GM12878 (cell line): ENCODE measurements around the gene CACTIN. TPM values are rescaled to one million over a fixed set of nuclear protein-coding genes. Genes with fewer than 3 reads are reported as not detected.
"Not testable (repeated sequence)": the region's sequence is repeated elsewhere in the genome, so short reads cannot be mapped to it uniquely, and the experiment has no call there.

Experiments used
- ATAC-seq: fragments of 200-7000 bp; cut with Tn5 transposase; 3 replicates; pipeline ENCODE4 v1.9.1; 2020; ENCODE audit warnings: mild to moderate bottlenecking, moderate library complexity
- BruUV-seq: library from RNA; stranded (reverse); fragments of 400-500 nt; replicated peaks from 2 replicates; lab custom pipeline; 2021; lab: Mats Ljungman, UMichigan
- CTCF ChIA-PET: fragments of 300-600 bp; sonication (Branson Sonifier 250); formaldehyde crosslinking; extraction: SDS; loops from one replicate; lab custom pipeline; 2021; ENCODE audit warnings: inconsistent platforms; lab: Yijun Ruan, JAX
- POLR2A ChIA-PET: fragments of 350-600 bp; formaldehyde crosslinking; extraction: SDS; loops from one replicate; lab custom pipeline; 2021; ENCODE audit warnings: inconsistent platforms; lab: Charles Lee
- RAD21 ChIA-PET: fragments of 300-600 bp; sonication (Branson Sonifier 250); formaldehyde crosslinking; loops from one replicate; lab custom pipeline; 2023; ENCODE audit warnings: antibody characterized with exemption; ENCODE audit not compliant: unreplicated experiment; lab: Charles Lee
- SMC1A ChIA-PET: fragments of 300-600 bp; sonication (Branson Sonifier 250); formaldehyde crosslinking; loops from one replicate; lab custom pipeline; 2023; ENCODE audit not compliant: unreplicated experiment, uncharacterized antibody; lab: Charles Lee
- DNase-seq: peaks from one replicate; pipeline ENCODE4 v3.0.0-alpha.2; 2011; ENCODE audit warnings: low read depth, low spot score
- FAIRE-seq: peaks from 3 replicates; lab custom pipeline; 2011; peaks lifted over from hg19 to GRCh38; lab: Jason Lieb, UNC
- H2AFZ ChIP-seq: 2 replicates; pipeline ENCODE4 v1.6.0; 2011; ENCODE audit warnings: low read depth, low read length, control low read depth; ENCODE audit not compliant: control insufficient read depth
- H3K27ac ChIP-seq: 2 replicates; pipeline ENCODE4 v1.5.1; 2011; ENCODE audit warnings: control low read depth; ENCODE audit not compliant: control insufficient read depth, insufficient read depth
- H3K27me3 ChIP-seq, 2 experiments: replicated peaks in 1 of 2; 2 replicates each; pipeline versions ENCODE4 v1.6.0 to v1.6.1; 2011; ENCODE audit warnings: low read length in 1 of 2; ENCODE audit not compliant: control insufficient read depth in 2 of 2, insufficient read depth in 2 of 2
- H3K36me3 ChIP-seq, 2 experiments: 2 replicates each; pipeline ENCODE4 v1.5.1; 2011; ENCODE audit warnings: low read length in 1 of 2; ENCODE audit not compliant: control insufficient read depth in 2 of 2, insufficient read depth in 2 of 2
- H3K4me1 ChIP-seq: 2 replicates; pipeline ENCODE4 v1.6.1; 2011; ENCODE audit warnings: mild to moderate bottlenecking, low read length, moderate library complexity, mixed read lengths; ENCODE audit not compliant: control insufficient read depth, insufficient read depth
- H3K4me2 ChIP-seq: 2 replicates; pipeline ENCODE4 v1.6.0; 2011; ENCODE audit warnings: control low read depth; ENCODE audit not compliant: control insufficient read depth, insufficient read depth
- H3K4me3 ChIP-seq: fragments of 200-600 bp; sonication (generic); 2 replicates; pipeline ENCODE4 v1.5.1; 2016
- H3K79me2 ChIP-seq: 2 replicates; pipeline ENCODE4 v1.6.0; 2011; ENCODE audit warnings: low read length; ENCODE audit not compliant: control insufficient read depth, insufficient read depth
- H3K9ac ChIP-seq: 2 replicates; pipeline ENCODE4 v1.8.0; 2011; ENCODE audit warnings: low read length, control low read depth, mixed read lengths; ENCODE audit not compliant: control insufficient read depth, insufficient read depth
- H3K9me3 ChIP-seq: replicated peaks from 3 replicates; pipeline ENCODE4 v1.5.1; 2011; ENCODE audit warnings: mild to moderate bottlenecking, low read length; ENCODE audit not compliant: control insufficient read depth, insufficient read depth
- H4K20me1 ChIP-seq: 2 replicates; pipeline ENCODE4 v1.6.0; 2011; ENCODE audit not compliant: control insufficient read depth, insufficient read depth
- WGBS: methylation state at CpG from one replicate; pipeline ENCODE4 v1.1.6; 2016; ENCODE audit warnings: low lambda C conversion rate; ENCODE audit not compliant: insufficient replicate concordance, insufficient coverage; ENCODE audit errors: missing lambda C conversion rate; 5-methylcytosine and 5-hydroxymethylcytosine counted together
- in situ Hi-C: fragments of 300-500 bp; cut with MboI; formaldehyde crosslinking; loops from 9 replicates; pipeline ENCODE4 v1.14.3; 2018; ENCODE audit warnings: mixed read lengths
- intact Hi-C: fragments of 100-400 bp; cut with micrococcal nuclease; formaldehyde crosslinking; loops from one replicate; pipeline ENCODE4 v1.14.2; 2022; ENCODE audit not compliant: unreplicated experiment
- polyA plus RNA-seq, 11 experiments: library from polyadenylated mRNA; depleted of rRNA in 4 of 11; unstranded in 6 of 11; stranded (reverse) in 5 of 11; fragments of >200 nt; fragmentation: Nextera tagmentation in 4 of 11; fragmentation: Illumina TruSeq in 1 of 11; extraction: Ambion mirVana in 4 of 11; extraction: Trizol in 1 of 11; gene quantifications; 1 replicate in 1 of 11; 2 replicates in 10 of 11; pipeline versions ENCODE4 v1.2.1 to v1.2.3, GENCODE V29; 2011 to 2016; ENCODE audit warnings: inconsistent platforms in 2 of 11, missing spikeins in 2 of 11, low read depth in 1 of 11
- total RNA-seq, 4 experiments: library from RNA; depleted of rRNA in 3 of 4; stranded (reverse); fragments of >200 nt in 3 of 4; fragmentation: Illumina TruSeq in 1 of 4; extraction: Trizol in 1 of 4; gene quantifications; 2 replicates each; pipeline versions ENCODE4 v1.2.1 to v1.2.3, GENCODE V29; 2013 to 2021

CACTIN gene
- total and polyA plus RNA-seq, 10 of the 15 experiments (the other 5 are each of a cell fraction or from before 2014, with no cell fraction given): 0.40 to 31.4 (median 12.5) TPM

- H3K27ac ChIP-seq, H3K4me1 ChIP-seq, SMC1A ChIA-PET, ATAC-seq, intact Hi-C loops, H3K9ac ChIP-seq, H3K79me2 ChIP-seq, DNase-seq, H2AFZ ChIP-seq, BruUV-seq, FAIRE-seq, in situ Hi-C loops, H3K9me3 ChIP-seq, H3K4me3 ChIP-seq, H3K27me3 ChIP-seq, H4K20me1 ChIP-seq, H3K36me3 ChIP-seq, H3K4me2 ChIP-seq: not testable (repeated sequence)
- WGBS: 44% methylated on average over 15 of the region's 15 CpGs
- ChIA-PET RAD21 (interaction anchor here (0.8 kb wide), 1 partner anchor 30 kb away, joined by 4 read pairs; no protein-coding TSS in a partner anchor), CTCF (interaction anchor here (0.8 to 1.7 kb wide), 5 partner anchors 8 to 39 kb away, joined by 3 to 4 read pairs (median 3); no protein-coding TSS in a partner anchor), POLR2A (interaction anchor here (0.6 kb wide), 2 partner anchors 32 to 387 kb away, joined by 3 read pairs; no protein-coding TSS in a partner anchor)
Observed at GRCh38 chr19:3584036-3584802, 42.4 kb downstream of the CACTIN start.

DNA sequence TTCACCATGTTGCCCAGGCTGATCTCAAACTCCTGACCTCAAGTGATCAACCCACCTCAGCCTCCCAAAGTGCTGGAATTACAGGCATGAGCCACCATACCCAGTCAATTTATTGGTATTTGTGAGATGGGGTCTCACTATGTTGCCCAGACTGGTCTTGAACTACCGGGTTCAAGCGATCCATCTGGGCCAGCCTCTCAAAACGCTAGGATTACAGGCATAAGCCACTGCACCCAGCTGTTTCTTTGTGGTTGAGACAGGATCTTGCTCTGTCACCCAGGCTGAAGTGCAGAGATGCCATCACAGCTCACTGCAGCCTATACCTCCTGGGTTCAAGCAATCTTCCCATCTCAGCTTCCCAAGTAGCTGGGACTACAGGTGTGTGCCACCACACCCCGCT lies 44.8 kb downstream of the CACTIN start:
- RAD21 ChIA-PET, BruUV-seq, intact Hi-C loops, SMC1A ChIA-PET, in situ Hi-C loops, H3K27ac ChIP-seq, FAIRE-seq, DNase-seq, H3K79me2 ChIP-seq, H2AFZ ChIP-seq, POLR2A ChIA-PET, H3K9me3 ChIP-seq, H3K4me3 ChIP-seq, H3K4me1 ChIP-seq, H3K9ac ChIP-seq, H3K27me3 ChIP-seq, H3K36me3 ChIP-seq, H4K20me1 ChIP-seq, ATAC-seq, H3K4me2 ChIP-seq: not testable (repeated sequence)
- 56% methylated on average over 4 of the region's 4 CpGs for WGBS
- CTCF ChIA-PET: interaction anchor here (0.7 to 1.4 kb wide), 2 partner anchors 9 to 114 kb away, joined by 3 to 7 read pairs; no protein-coding TSS in a partner anchor
